C1 segment of cervical spinal cord (tissue), 14 donors: ENCODE results near the gene ARHGAP31.
"Not testable (repeated sequence)": the region's sequence is repeated elsewhere in the genome, so short reads cannot be mapped to it uniquely, and the experiment has no call there.

Experiments used
- DNase-seq, 14 donors: peaks; one replicate each; lab custom pipeline; 2025; lab: John Stamatoyannopoulos, UW

ARHGAP31 gene

DNA sequence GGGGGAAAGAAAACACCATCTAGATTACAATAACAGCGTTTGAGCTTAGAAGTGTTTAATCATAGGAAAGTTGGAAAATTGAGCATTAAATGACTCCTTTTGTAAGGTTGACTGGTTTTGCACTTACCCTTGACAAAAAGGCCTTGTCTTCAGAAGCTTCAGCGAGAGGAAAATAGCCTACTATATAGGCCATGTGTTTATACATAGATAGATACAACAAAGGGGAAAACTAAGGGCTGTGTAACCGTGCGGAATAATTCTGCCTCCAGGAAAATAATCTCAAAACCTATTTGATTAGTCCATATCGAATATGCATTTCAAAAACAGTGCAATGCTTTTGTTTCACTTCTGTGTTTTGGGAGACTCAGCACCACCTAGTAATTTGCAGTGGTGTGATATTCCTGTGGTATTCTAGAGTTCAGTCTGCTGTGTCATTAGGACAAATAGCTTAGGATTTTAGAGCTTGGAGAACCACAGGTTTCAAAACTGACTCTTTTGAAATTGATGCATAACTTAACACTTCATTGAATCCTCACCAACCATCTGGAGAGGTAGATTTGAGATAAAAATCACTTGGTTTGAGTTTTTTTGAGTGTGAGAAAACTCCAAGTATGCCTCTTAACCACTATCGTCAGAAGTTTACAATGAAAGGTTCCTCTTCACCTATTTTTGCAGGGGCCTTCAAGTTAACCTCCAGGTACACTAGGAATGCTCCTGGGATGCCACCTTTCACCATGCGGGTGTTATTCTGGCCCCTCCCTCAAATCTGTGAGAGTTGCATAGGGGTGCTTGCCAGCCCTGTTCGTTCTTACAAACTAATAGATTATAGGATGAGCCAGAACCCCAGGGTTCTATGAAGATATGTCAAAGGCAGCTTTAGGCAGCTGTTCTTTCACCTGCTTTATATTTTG, 1.9 kb downstream of the ARHGAP31 start:
- no peak for DNase-seq

DNA sequence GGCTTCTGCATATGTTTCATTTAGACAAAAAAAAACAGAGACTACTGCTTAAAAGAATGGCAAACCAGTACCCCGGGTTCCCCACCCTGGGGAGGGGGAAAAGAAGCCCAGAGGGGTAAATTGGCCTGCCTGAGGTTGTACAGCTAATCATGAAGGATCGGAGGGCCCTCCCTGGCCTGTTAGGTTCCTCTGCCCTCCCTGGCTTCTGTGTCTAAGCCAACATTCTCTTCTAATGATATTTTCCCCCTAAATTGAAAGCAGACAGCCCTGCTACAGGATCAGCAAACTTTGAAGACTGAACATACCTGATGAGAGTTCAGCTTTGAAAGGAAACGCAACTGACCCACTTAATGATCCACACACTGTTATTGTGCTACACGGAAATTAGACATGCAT, 2.5 kb downstream of the ARHGAP31 start:
- DNase-seq: no peak

DNA sequence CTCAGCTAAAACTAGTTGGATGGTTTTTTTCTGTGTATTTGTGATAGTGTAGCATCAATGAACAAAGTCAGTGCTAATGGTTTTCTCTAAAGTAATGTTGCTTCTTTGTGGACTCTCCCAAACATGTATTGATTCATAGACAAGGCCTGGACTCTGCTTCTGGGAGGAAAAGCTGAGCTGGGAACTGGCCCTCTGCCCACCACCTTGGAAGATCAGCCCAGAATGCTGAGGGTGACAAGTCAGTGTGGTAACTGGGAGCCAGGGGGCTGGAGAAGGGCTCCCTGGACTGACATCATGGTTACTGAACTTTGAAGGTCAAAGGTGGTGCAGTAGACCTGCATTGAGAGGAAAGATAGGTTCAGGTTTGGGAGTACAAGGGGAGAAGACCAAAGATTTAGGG, 3.0 kb downstream of the ARHGAP31 start:
- peak in 2 of 14 donors; percentile 15 to 45 for DNase-seq

GRCh38 chr3:119298565-119298941, 4.4 kb downstream of the ARHGAP31 start:
- no peak for DNase-seq

DNA sequence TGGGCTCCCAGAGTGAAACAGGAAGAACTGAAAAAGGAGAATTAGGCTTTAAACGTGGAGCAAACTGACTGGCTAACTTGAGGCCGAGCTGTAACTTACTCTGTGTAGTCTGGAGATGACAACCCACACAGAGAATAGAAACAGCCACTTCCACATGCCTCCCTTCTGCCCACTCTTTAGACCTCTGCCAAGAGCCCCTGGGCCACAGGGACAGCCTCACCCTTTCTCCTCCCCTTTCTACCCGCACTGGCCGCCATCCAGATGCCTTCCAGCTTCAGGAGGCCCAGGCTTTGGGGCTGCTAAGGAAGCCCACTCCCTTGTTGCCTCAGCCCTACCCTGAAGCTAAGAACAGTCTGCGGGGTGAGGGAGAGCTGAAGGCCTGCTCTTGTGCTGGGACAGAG, 6.8 kb downstream of the ARHGAP31 start:
- DNase-seq: peak in 4 of 14 donors; percentile 12 to 45 (median 29)

DNA sequence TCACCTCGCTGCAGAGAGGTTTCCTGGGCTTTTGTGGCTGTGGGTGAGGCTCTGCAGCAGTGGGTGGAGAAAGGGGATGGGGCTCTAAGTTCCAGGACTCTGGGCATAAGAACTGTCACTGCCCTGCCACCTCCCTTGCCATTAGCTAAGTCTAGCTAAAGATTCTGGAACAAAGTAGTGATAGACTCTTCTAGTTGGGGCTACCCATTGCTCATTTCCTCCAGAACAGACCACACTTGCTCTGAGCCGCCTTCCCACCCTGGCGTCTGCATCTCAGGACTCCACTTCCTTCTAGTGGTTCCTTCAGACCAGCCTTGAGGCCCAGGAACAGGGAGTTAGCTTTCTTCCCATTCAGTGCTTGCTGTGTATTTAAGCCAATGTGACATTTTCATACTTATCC, 7.5 kb downstream of the ARHGAP31 start:
- DNase-seq: peak in 2 of 14 donors; percentile 17 to 26

DNA sequence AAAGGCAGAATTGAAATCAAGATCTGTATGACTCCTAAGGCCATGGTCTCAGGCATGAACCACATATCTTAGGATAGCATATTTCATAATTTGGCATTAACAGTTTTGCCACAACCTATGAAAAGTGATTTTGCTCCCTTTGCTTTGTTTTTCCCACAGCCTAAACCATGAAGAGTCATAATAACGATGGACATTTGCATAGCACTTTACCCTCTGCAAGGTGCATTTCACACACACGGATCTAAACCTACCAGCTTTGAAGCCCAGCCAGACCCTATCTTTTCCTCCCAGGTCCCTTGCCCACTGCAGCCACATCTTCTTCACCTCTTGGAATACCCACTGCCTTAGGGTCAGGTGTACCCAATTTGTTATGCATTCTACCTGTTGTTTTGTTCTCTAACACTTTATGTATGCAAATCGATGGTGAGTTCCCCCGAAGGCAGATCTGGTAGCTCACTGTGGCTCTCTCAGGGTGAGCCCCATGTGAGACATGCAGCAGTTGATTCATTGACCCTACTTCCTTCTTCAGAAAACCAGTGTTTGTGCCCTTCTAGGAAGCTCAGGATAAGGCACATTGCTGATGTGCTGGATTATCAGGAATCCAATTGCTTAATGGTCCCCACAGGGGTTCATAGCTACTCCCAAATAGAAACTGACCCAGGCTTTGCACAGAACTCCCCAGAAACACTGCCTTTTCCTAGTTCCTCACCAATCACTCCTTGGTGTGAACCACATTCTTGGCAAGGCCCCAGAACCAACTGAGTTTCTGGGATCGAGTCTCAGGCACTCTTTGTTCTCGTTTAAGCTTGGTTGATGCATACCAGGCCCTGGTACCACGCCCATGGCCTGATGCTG, 8.7 kb downstream of the ARHGAP31 start:
- DNase-seq: no peak

DNA sequence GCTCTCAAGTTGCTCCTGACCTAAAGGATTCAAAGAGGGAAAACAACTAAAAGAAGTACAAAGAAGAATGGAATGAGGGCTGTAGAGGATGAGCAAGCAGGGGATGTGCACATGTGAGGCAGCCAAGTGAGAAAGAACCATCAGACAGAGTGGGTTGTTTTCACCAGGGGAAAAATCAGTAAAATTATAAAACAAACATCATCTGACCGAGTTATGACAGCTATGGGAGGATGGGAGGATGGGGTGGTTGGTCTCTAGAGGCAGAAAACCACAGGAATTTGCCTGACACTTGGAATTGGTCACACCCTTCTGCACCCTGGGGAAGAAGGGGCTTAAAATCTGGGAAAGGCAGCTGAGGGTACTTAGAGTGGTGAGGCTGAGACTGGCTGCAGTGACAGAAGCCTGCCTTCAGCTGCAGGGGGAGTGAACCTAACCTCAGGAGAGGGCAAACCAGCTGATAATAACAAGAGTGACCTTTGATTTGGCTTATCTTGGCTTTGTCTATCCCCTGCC, 10.1 kb downstream of the ARHGAP31 start:
- DNase-seq: no peak

DNA sequence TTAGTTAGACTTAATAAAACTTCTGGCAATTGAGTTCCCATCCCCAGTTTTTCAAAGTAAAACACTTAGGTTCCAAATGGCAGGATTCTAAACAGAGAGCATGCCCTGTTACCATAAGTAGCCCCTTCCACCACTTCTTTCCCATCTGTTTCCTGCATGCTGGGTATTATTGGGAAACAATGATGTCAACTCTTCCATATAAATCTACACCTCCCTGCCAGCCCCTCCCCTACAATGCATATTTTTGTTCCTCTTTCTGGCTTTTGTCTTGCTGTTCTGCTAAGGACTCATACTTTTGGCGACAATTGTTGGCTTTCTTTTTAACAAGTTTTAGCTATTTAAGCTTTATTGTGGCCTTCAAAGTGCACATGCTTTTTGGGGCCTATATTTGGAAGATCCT, 11.1 kb downstream of the ARHGAP31 start:
- no peak for DNase-seq

DNA sequence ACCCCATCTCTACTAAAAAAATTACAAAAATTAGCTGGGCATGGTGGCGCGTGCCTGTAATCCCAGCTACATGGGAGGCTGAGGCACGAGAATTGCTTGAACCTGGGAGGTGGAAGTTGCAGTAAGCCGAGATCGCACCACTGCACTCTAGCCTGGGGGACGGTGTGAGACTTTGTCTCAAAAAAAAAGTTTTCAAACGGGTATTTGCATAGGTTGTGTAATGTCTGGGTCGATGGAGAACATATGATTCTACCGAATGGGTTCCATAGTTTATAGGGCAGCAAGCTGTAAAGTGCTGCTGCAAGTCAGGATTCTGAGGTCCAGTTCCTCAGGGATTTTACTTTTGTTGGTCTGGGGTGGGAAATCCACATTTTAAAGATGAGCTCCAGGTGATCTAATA, 12.2 kb downstream of the ARHGAP31 start:
- not testable (repeated sequence) for DNase-seq

DNA sequence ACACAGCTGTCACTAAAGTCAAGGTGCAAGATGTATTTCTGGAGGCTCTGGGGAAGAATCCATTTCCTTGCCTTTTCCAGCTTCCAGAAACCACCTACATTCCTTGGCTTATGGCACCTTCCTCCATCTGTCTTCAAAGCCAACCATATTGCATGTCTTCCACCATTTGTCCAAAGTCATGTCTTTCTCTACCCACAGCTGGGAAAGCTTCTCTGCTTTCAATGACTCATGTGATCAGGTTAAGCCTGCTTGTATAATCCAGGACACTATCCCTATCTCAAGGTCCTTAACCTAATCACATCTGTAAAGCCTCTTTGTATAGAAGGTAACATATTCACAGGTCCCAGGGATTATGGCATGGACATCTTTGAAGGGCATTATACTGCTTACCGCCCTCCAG, 14.2 kb downstream of the ARHGAP31 start:
- no peak for DNase-seq

GRCh38 chr3:119309591-119309990, 15.4 kb downstream of the ARHGAP31 start:
- DNase-seq: no peak

GRCh38 chr3:119310071-119310470, 15.9 kb downstream of the ARHGAP31 start:
- peak in 3 of 14 donors; percentile 14 to 59 (median 28) for DNase-seq

GRCh38 chr3:119311081-119311925, 17.1 kb downstream of the ARHGAP31 start:
- DNase-seq: no peak

- DNase-seq: no peak
Measured at GRCh38 chr3:119313461-119313860, 19.3 kb downstream of the ARHGAP31 start.

GRCh38 chr3:119314821-119315220, 20.6 kb downstream of the ARHGAP31 start:
- no peak for DNase-seq

GRCh38 chr3:119315600-119316312, 21.6 kb downstream of the ARHGAP31 start:
- no peak for DNase-seq

DNA sequence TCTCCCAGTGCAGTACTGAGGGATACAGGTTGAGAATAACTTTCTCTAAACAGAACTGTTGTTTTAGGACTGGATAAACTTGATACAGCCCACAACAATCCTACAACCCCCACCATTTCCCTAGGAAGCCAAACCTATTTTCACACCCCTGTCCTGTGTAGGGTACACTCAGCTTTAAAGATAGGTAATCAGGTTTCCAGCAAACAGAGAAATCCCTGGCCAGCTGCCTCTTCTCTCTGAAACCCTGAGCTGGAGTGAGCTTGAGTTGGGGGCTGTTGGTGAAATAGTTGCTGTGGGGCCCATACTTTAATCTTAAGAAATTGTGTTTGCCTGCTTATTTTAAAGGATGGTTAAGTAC, 22.1 kb downstream of the ARHGAP31 start:
- no peak for DNase-seq

DNA sequence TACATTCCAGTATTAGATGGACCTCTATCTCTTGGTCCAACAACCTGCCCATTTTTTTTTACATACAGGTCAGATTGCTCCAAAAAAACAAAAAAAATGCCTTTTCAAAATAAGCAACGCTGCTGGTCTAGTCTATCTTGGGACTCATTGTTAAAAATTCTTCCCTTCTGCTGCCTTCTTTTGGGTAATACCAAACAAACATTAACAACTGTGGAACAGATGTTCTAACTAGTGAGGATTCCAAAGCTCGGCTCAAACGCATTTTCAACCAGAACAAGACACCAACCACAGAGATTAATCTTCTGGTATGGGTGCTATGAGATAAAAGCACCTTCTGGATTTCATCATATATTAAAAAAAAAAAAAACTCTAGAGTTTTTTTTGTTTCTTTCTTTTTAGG, 24.7 kb downstream of the ARHGAP31 start:
- no peak for DNase-seq

GRCh38 chr3:119319311-119319710, 25.1 kb downstream of the ARHGAP31 start:
- no peak for DNase-seq

GRCh38 chr3:119320785-119321184, 26.6 kb downstream of the ARHGAP31 start:
- DNase-seq: not testable (repeated sequence)
